ENCODE data around the gene DMRT1. TPM values are rescaled to one million over a fixed set of nuclear protein-coding genes. Genes with fewer than 3 reads are reported as not detected.
A peak's percentile ranks its signal among the peaks of the same experiment; 100 is the strongest.
"Not testable (repeated sequence)": the region's sequence is repeated elsewhere in the genome, so short reads cannot be mapped to it uniquely, and the experiment has no call there.

DMRT1 gene
- total RNA-seq, 2 donors from 2014 or later, result not detected

GRCh38 chr9:977838-978830 is 136.6 kb downstream of the DMRT1 start:
- no peak for ATAC-seq
- DNase-seq, result no peak
- intact Hi-C loops (cut with DNase I), result no loop called here

DNA sequence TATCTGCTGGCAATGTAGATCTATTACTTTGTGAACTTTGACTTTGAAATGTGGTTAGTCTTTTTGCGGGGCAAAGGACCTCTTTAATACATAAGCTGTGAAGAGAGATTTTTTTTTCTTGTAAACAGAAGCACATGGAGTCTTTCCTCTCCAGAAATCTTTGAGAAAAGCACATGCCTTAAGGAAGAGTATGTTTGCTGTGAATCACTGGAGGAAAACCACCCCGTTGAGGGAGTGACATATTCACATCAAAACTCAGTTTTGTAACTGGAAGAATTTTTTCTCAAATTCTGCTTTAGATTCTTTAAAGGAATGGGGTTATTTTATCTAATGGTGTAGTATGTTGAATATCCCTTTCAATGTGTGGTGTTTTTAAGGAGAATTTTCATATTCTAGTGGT is 138.5 kb downstream of the DMRT1 start:
- intact Hi-C loops (cut with DNase I), result no loop called here
- ATAC-seq (no peak), DNase-seq (no peak)

DNA sequence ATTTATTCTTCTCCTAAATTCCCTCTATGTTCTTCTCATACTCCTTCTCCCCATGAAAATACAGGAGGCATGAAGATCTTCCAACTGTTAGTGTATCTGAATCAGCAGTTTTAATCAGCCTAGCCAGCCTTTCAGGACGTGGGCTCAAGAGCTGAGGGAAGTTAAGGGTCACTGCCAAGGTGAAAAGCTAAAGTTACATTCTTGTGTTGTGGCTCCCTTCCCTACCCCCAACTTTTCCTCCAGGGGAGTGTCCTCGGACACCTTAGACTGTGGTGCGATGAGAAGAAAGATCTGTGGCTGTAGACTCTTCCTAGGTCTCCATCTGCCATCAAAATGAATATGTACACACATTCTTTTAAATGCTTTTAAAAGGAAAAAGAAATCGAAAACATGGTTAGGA is 139.1 kb downstream of the DMRT1 start:
- intact Hi-C loops (cut with DNase I), result no loop called here
- no peak for ATAC-seq

DNA sequence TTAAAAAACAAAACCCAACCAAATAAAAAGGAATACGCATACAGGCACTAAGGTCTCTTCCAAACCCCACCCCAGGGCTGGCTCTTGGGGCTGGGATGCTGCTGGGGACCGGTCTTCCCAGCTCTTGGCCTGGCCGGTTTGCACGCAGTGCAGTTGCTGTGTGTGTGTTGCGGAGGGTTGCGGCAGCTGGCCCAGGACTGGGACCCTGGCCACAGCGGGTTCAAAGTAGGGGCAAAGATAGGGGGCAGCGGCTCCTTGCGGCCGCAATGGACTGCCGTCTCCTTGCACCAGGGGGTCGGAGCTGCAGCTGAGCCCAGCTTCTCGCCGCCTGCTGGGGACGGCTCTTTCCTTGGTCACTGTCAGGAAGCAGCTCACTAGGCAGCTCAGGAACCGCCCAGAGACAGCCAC is 140.0 kb downstream of the DMRT1 start:
- intact Hi-C loops (cut with DNase I), result no loop called here
- DNase-seq, result no peak
- ATAC-seq, result no peak

More for the DNA sequence above, 139.1 kb downstream of the DMRT1 start:
- no peak for DNase-seq

DNA sequence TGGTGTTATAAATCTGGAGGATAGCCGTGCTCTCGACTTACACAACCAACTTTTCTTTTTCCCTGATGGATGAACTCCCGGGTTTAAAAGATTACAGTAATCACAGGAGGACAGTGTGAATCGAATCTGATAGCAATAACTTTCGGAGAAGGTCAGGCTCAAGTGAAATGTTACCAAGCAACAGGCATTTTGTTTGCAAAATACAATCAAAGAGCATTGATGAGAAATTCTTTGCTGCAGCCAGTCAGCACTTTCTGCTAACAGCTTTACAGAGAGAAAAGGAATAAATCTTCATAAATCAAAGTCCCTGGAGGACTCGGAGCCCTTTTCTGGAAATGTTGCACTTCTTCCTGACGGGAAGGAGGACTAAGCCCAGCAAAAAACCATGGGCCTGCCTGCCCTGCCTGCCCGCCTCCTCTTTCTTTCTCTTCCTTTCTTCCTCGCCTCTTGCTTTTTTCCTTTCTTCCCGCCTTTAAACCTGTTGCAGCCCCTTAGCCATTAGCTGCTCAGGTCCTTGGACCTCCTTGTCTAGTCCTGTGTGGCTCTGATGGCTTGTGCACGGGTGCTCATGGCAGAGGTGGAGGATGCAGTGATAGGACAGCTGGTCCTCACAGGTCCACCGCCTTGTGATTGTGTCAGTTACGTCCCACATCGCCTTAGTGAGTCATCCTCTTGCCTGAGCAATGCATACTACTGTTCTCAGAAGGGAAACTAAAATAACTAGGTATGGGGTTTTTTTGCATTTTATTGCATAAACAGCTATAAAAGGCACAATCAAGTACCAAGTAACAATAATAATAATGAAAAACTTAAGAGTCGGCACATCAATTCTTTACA is 141.1 kb downstream of the DMRT1 start:
- DNase-seq (no peak), ATAC-seq (no peak)
- intact Hi-C loops (cut with DNase I), result no loop called here

DNA sequence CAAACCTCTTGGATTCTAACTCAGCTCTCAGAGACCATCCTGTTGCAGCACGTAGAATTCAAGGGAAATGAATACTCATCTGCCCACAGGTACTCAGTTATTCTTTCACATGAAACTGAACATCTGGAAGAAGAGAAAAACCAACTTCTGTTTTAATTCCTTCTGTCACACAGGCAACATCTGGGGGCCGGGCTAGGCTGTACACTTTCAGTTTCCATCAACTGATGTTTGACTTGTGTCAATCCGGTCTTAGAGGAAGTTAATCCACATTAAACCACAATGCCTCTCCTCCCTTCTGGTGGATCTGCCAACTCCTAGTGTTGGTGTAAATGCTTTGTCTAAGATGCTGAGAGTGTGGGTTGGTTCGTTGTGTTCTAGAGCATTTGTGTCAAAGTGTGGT is 152.5 kb downstream of the DMRT1 start:
- DNase-seq (no peak), ATAC-seq (no peak)
- intact Hi-C loops (cut with DNase I), result no loop called here

- DNase-seq (no peak), ATAC-seq (no peak)
- intact Hi-C loops (cut with DNase I), result no loop called here
These were observed 153.7 kb downstream of the DMRT1 start for GRCh38 chr9:995192-995591.

DNA sequence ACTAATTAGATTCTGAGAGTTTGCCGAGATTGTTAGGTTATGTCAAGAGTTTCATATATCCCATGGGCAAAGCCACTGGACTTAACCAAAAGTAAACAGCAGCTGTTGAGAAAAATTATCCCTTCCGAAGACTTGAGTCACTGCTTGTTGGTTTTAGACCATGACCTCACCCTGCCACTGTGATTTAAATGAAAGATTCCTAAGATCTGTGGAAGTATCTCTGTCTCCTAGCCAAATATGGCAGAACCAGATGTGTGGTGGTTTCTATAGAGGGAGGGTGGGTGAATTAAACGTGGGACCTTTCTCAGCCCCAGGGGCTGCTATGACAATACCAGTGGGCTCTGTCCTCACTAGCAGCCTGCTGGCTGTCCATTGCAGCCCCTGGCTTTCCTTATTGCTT is 154.3 kb downstream of the DMRT1 start:
- intact Hi-C loops (cut with DNase I), result no loop called here
- no peak for DNase-seq
- no peak for ATAC-seq

GRCh38 chr9:998299-999110 is 157.0 kb downstream of the DMRT1 start:
- DNase-seq; ATAC-seq; intact Hi-C loops (cut with DNase I): not testable (repeated sequence)

DNA sequence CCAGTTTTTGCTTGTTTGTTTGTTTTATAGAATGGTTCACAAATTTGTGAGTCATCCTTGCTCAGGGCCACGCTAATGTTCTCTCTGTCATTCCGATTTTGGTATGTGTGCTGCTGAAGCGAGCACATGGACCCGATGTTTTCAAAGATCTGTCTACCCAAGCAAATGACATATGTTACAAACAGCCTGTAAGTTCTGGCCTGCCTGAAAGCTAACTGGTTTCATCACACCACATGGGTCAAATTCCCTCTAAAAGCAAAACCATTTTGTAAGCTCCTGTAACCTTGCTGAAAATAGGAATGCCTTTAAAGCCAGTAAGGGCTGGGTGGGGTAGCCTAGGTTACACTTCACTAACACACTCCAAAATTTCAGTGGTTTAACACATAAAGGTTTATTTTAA is 160.3 kb downstream of the DMRT1 start:
- intact Hi-C loops (cut with DNase I), result loop anchor here in 1 of 2 donors (5.0 to 10.0 kb wide), 2 partner anchors 110 to 657 kb away; no protein-coding TSS in a partner anchor
- no peak for ATAC-seq

GRCh38 chr9:1002678-1003077 is 161.2 kb downstream of the DMRT1 start:
- DNase-seq, result no peak
- intact Hi-C loops (cut with DNase I), result loop anchor here in 1 of 2 donors (5.0 to 10.0 kb wide), 2 partner anchors 110 to 658 kb away; no protein-coding TSS in a partner anchor
- ATAC-seq, result no peak

More for the DNA sequence above, 160.3 kb downstream of the DMRT1 start:
- no peak for DNase-seq

DNA sequence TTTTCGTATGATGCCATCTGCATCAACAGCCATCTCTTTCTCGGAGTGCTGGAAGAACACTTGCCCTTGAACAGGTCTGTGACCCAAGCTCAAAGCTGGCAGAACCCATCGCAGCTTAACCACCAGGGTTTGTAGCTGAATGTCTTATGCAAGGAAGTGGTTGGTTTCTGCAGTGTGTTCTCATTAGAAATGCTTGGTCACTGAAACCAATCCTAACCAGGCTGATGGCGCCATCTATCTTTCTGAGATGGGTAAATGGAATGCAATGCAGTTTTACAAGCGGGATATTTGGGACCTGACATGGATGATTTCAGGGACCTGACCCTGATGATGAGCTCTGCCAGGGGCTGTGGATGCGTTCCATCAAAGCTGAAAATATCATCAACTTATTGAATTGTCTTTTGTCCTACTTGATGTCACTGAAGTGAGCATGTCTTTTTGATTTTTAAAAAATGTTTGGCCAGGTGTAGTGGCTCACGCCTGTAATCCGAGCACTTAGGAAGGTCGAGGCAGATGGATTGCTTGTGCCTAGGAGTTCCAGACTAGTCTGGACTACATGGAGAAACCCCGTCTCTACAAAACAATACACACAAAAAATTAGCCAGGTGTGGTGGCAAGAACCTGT is 163.7 kb downstream of the DMRT1 start:
- DNase-seq (no peak), ATAC-seq (peak in 1 of 2 donors; percentile 49)
- intact Hi-C loops (cut with DNase I), result loop anchor here (5.0 to 10.0 kb wide), 2 partner anchors 658 to 660 kb away; no protein-coding TSS in a partner anchor

DNA sequence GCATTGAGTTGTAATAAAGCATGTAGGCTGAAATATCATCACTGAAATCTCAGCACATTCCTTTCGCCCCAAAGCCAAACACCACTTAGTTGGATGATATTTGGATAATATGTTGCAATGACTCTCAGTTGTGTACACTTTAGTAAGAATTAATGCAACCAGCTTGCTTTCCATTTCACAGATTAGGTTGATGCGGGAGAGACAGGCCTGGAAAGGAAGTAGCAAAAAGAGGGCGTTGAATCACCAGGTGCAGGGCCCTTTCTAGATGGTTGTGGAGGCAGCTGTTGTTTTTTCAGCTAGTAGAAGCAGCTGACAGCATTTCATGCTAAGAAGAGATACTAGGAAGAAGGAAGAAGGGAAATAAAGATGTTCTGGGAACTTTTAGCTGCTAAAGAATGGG is 165.8 kb downstream of the DMRT1 start:
- intact Hi-C loops (cut with DNase I), result loop anchor here (5.0 to 10.0 kb wide), 2 partner anchors 660 to 663 kb away; no protein-coding TSS in a partner anchor
- ATAC-seq, result no peak

DNA sequence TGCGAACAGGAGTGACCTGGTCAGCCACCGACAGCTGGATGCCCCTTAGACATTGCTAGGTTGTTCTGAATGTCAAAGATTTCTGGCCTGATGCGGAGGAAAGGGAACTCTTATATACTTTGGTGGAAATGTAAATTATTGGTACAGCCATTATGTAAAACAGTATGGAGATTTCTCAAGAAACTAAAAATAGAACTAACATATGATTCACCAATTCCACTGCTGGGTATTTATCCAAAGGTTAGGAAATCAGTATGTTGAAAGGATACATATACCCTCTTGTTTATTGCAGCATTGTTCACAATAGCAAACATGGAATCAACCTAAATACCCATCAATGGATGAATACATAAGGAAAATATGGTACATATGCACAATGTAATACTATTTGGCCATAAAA is 166.7 kb downstream of the DMRT1 start:
- ATAC-seq, result no peak
- DNase-seq, result no peak
- intact Hi-C loops (cut with DNase I), result loop anchor here (2.0 to 10.0 kb wide), 3 partner anchors 115 to 663 kb away; no protein-coding TSS in a partner anchor

More for the DNA sequence above, 165.8 kb downstream of the DMRT1 start:
- no peak for DNase-seq

- ATAC-seq (peak; percentile 96 to 97), DNase-seq (peak; percentile 77)
- intact Hi-C loops (cut with DNase I), result loop anchor here (2.0 to 10.0 kb wide), 3 partner anchors 116 to 664 kb away; no protein-coding TSS in a partner anchor
These were observed 167.7 kb downstream of the DMRT1 start for GRCh38 chr9:1009101-1009707.

- intact Hi-C loops (cut with DNase I), result no loop called here
- no peak for ATAC-seq
- DNase-seq, result no peak
These were observed 171.5 kb downstream of the DMRT1 start for GRCh38 chr9:1013021-1013420.

DNA sequence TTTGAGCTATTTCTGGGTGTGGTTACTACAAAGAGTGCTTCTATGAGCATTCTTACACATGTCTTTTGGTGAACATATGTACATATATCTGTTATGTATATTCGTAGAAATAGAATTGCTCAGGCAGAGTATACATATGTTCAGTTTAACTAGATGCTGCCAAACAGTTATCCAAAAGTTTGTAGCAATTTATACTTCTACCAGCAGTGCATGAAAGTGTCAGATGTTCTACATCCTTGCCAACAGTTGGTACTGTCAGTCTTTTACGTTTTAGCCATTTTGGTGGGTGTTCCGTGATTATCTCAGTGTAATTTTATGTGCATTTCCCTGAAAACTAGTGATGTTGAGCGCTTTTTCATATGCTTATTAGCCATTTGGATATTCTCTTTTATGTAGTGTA is 172.7 kb downstream of the DMRT1 start:
- intact Hi-C loops (cut with DNase I), result no loop called here
- DNase-seq (no peak), ATAC-seq (no peak)

GRCh38 chr9:1014640-1015039 is 173.1 kb downstream of the DMRT1 start:
- intact Hi-C loops (cut with DNase I), result no loop called here
- DNase-seq, result no peak
- no peak for ATAC-seq
